Activated CD8-positive, alpha-beta T cell treated with anti-CD3 and anti-CD28 coated beads, Interleukin-2, amount 10 ng/mL, durations not matched to agents 7 days and 5 days (primary cell): Measurements from ENCODE around the gene KCNMB1. TPM values are rescaled to one million over a fixed set of nuclear protein-coding genes. Genes with fewer than 3 reads are reported as not detected.

Source experiments
- ATAC-seq: fragments of 150-1000 bp; cut with Tn5 transposase; one replicate; pipeline ENCODE4 v1.10.0; 2021; ENCODE audit warnings: moderate library complexity
- CTCF ChIA-PET: fragments of 350-600 bp; sonication (Branson Sonifier 250); formaldehyde crosslinking; loops from one replicate; lab custom pipeline; 2021; ENCODE audit warnings: antibody characterized with exemption; lab: Charles Lee
- POLR2A ChIA-PET: fragments of 350-600 bp; sonication (Branson Sonifier 250); formaldehyde crosslinking; loops from one replicate; lab custom pipeline; 2021; ENCODE audit warnings: antibody characterized with exemption; lab: Charles Lee
- DNase-seq: peaks from one replicate; pipeline ENCODE4 v3.0.0-alpha.2; 2020
- H3K27ac Mint-ChIP-seq: one replicate; pipeline ENCODE4 v1.8.0; 2021; ENCODE audit warnings: mild to moderate bottlenecking, mixed read lengths
- H3K27me3 Mint-ChIP-seq: one replicate; pipeline ENCODE4 v1.8.0; 2021; ENCODE audit warnings: low read depth, mixed read lengths
- H3K36me3 Mint-ChIP-seq: one replicate; pipeline ENCODE4 v1.8.0; 2021; ENCODE audit warnings: low read depth, mixed read lengths
- H3K4me1 Mint-ChIP-seq: one replicate; pipeline ENCODE4 v1.8.0; 2021; ENCODE audit warnings: low read depth, mixed read lengths
- H3K4me3 Mint-ChIP-seq: one replicate; pipeline ENCODE4 v1.8.0; 2021; ENCODE audit warnings: mild to moderate bottlenecking, mixed read lengths
- H3K9me3 Mint-ChIP-seq: one replicate; pipeline ENCODE4 v1.8.0; 2022; ENCODE audit warnings: mixed read lengths; ENCODE audit not compliant: insufficient read depth
- total RNA-seq, 2 experiments: library from RNA; stranded (reverse); gene quantifications; one replicate each; pipeline ENCODE4 v1.2.3, GENCODE V29; 2021

Gene KCNMB1
- total RNA-seq, 2 experiments from 2014 or later = not detected

- no peak overlapping the region for H3K4me3 Mint-ChIP-seq
- ChIA-PET POLR2A (no interaction called here), CTCF (no interaction called here)
- no peaks in the 10 kb centered on the region for H3K4me1 Mint-ChIP-seq
- H3K9me3 Mint-ChIP-seq = no peaks in the 10 kb centered on the region
- H3K27ac Mint-ChIP-seq = no peak overlapping the region
- ATAC-seq = no peak
- no peaks in the 10 kb centered on the region for H3K36me3 Mint-ChIP-seq
- peaks cover 26% of the 10 kb centered on the region for H3K27me3 Mint-ChIP-seq
- no peak for DNase-seq
Observed at GRCh38 chr5:170355601-170356098, 33.5 kb downstream of the KCNMB1 start.

GRCh38 chr5:170353961-170354360, 35.2 kb downstream of the KCNMB1 start:
- Mint-ChIP-seq H3K36me3 (no peaks in the 10 kb centered on the region), H3K27me3 (peaks cover 36% of the 10 kb centered on the region), H3K27ac (no peak overlapping the region), H3K9me3 (no peaks in the 10 kb centered on the region), H3K4me1 (no peaks in the 10 kb centered on the region), H3K4me3 (no peak overlapping the region)
- DNase-seq (no peak), ATAC-seq (no peak)
- POLR2A ChIA-PET = no interaction called here
- CTCF ChIA-PET = no interaction called here

GRCh38 chr5:170353011-170353761, 36.0 kb downstream of the KCNMB1 start:
- no peak overlapping the region for H3K4me3 Mint-ChIP-seq
- no peak overlapping the region for H3K27ac Mint-ChIP-seq
- H3K9me3 Mint-ChIP-seq = no peaks in the 10 kb centered on the region
- ChIA-PET CTCF (no interaction called here), POLR2A (no interaction called here)
- DNase-seq (no peak), ATAC-seq (no peak)
- H3K27me3 Mint-ChIP-seq = peaks cover 44% of the 10 kb centered on the region
- no peaks in the 10 kb centered on the region for H3K4me1 Mint-ChIP-seq
- no peaks in the 10 kb centered on the region for H3K36me3 Mint-ChIP-seq

- Mint-ChIP-seq H3K4me3 (no peak overlapping the region), H3K36me3 (no peaks in the 10 kb centered on the region), H3K27me3 (peaks cover 47% of the 10 kb centered on the region), H3K27ac (no peak overlapping the region), H3K9me3 (no peaks in the 10 kb centered on the region), H3K4me1 (peaks cover 13% of the 10 kb centered on the region)
- POLR2A ChIA-PET = no interaction called here
- no peak for DNase-seq
- ATAC-seq = no peak
- CTCF ChIA-PET = interaction anchor here (0.6 to 3.8 kb wide), 10 partner anchors 9 to 528 kb away, joined by 3 to 29 read pairs (median 4); no protein-coding TSS in a partner anchor
Observed at GRCh38 chr5:170348137-170348633, 41.0 kb downstream of the KCNMB1 start.

DNA sequence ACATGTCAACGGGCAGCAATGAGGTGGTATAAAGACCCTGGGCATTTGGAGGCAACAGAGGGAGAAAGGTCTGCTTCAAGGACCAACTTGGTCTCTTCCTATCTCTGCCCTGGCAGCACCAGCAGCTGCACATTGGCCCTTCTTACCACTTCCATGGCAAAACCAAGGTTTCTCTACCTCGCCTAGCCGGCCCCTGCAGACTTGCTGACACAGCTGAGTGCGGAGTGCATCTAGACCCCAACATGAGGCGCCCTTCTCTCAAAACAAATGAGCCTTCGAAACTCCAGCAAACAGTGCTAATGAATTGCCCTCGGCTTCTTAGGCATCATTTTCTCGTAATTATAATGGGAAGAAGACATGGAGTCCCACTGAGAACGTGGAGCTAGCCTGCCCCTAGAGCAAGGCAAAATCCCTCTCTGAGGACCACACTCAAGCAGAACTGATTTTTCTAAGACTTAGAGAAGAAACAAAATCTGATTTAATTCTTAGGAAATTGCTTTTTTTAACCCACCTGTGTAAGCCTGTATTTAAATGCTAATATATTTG, 42.1 kb downstream of the KCNMB1 start:
- Mint-ChIP-seq H3K9me3 (no peaks in the 10 kb centered on the region), H3K4me3 (no peak overlapping the region), H3K27me3 (peaks cover 42% of the 10 kb centered on the region), H3K27ac (no peak overlapping the region), H3K4me1 (peaks cover 13% of the 10 kb centered on the region), H3K36me3 (no peaks in the 10 kb centered on the region)
- ChIA-PET POLR2A (no interaction called here), CTCF (interaction anchor here (1.0 to 3.8 kb wide), 4 partner anchors 8 to 122 kb away, joined by 3 to 29 read pairs (median 14); no protein-coding TSS in a partner anchor)
- DNase-seq (no peak), ATAC-seq (no peak)

DNA sequence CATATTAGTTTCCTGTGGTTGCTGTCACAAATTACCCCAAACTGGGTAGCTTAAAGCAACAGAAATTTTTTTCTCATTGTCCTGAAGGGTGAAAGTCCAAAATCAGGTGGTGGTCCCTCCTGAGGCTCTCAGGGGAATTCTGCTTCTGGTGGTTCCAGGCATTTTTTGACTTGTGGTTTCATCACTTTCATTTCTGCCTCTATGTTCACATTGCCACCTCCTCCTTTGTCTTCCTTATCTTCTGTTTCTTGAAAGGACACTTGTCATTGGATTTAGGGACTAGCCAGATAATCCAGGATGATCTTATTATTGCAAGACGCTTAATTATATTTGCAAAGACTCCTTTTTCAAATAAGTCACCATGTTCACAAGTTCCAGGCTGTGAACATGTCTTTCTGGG, 43.2 kb downstream of the KCNMB1 start:
- no peak overlapping the region for H3K27ac Mint-ChIP-seq
- POLR2A ChIA-PET = interaction anchor here (0.7 to 1.4 kb wide), 3 partner anchors 48 to 63 kb away, joined by 3 to 4 read pairs (median 3); partner anchors contain the start of gene LCP2

GRCh38 chr5:170343177-170343576, 46.0 kb downstream of the KCNMB1 start:
- Mint-ChIP-seq H3K4me3 (no peak overlapping the region), H3K36me3 (no peaks in the 10 kb centered on the region), H3K4me1 (peaks cover 26% of the 10 kb centered on the region), H3K27ac (no peak overlapping the region), H3K27me3 (peaks cover 14% of the 10 kb centered on the region), H3K9me3 (no peaks in the 10 kb centered on the region)
- CTCF ChIA-PET = interaction anchor here (0.8 kb wide), 1 partner anchor 84 kb away, joined by 3 read pairs; no protein-coding TSS in a partner anchor
- POLR2A ChIA-PET = interaction anchor here (1.0 kb wide), 1 partner anchor 64 kb away, joined by 3 read pairs; no protein-coding TSS in a partner anchor
- ATAC-seq = no peak
- DNase-seq = no peak

More for the DNA sequence above, 43.2 kb downstream of the KCNMB1 start:
- DNase-seq (no peak), ATAC-seq (no peak)
- Mint-ChIP-seq H3K36me3 (no peaks in the 10 kb centered on the region), H3K9me3 (no peaks in the 10 kb centered on the region), H3K27me3 (peaks cover 35% of the 10 kb centered on the region), H3K4me1 (peaks cover 13% of the 10 kb centered on the region), H3K4me3 (no peak overlapping the region)
- CTCF ChIA-PET = interaction anchor here (1.1 to 1.5 kb wide), 2 partner anchors 75 to 78 kb away, joined by 3 to 5 read pairs; no protein-coding TSS in a partner anchor

DNA sequence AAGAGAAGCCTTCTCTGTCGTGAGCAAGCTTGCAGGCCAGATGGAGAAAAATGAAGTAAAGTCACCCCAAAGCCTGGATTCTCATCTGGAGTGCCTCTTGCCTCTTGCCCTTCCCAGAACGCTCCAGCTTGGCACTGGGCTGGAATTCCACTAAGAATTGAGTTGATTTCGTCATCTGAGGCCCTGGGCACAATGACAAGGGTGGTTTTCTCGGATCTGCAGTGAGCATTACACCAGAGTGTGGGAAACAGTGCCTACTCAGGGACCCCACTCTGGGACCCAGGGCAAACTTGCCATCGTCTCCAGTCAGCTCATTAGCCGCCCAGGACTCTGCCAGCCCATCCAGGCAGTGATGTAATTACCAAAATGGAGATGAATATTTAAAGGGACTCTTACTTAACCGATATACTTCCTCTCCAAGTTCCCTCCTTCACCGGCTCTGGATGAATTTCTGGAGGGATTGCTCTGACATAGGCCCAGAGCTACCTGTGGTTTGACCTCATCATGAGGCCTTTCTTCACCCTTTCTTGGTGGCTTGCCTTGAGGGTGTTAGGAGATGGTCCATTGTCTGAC, 46.9 kb downstream of the KCNMB1 start:
- ATAC-seq (no peak), DNase-seq (no peak)
- H3K27me3 Mint-ChIP-seq = peaks cover 7% of the 10 kb centered on the region
- no peaks in the 10 kb centered on the region for H3K36me3 Mint-ChIP-seq
- POLR2A ChIA-PET = interaction anchor here (0.9 to 1.0 kb wide), 2 partner anchors 63 to 68 kb away, joined by 3 read pairs; no protein-coding TSS in a partner anchor
- no peaks in the 10 kb centered on the region for H3K9me3 Mint-ChIP-seq
- CTCF ChIA-PET = interaction anchor here (0.8 to 6.8 kb wide), 4 partner anchors 75 to 119 kb away, joined by 3 to 134 read pairs (median 67); no protein-coding TSS in a partner anchor
- H3K27ac Mint-ChIP-seq = no peak overlapping the region
- H3K4me3 Mint-ChIP-seq = no peak overlapping the region
- peaks cover 35% of the 10 kb centered on the region for H3K4me1 Mint-ChIP-seq

- CTCF ChIA-PET = interaction anchor here (1.7 to 6.8 kb wide), 5 partner anchors 46 to 118 kb away, joined by 4 to 188 read pairs (median 130); partner anchors contain the start of gene LCP2
- Mint-ChIP-seq H3K27ac (no peak overlapping the region), H3K4me1 (peaks cover 42% of the 10 kb centered on the region), H3K27me3 (peaks cover 7% of the 10 kb centered on the region), H3K36me3 (no peaks in the 10 kb centered on the region), H3K4me3 (no peak overlapping the region), H3K9me3 (no peaks in the 10 kb centered on the region)
- DNase-seq (no peak), ATAC-seq (no peak)
- POLR2A ChIA-PET = interaction anchor here (0.6 to 1.2 kb wide), 2 partner anchors 54 to 59 kb away, joined by 3 to 5 read pairs; no protein-coding TSS in a partner anchor
Observed at GRCh38 chr5:170341545-170341944, 47.6 kb downstream of the KCNMB1 start.

DNA sequence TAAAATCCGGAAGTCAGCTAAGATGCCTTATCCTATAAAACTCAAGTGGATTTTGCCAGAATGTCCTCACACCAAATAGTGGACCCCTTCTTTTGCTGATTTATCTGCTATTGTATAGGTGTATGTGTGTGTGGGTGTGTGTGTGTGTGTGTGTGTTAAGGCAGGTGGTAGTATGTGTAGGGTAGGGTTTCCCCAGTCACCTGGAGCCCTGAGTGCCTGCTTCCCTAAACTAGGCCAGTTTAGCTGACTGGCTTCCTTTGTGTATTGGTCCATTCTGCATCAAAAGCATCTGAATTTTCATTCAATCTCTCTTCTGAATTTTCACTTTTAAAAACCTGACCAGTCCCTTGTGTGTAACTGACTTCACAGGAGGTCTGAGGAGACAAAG, 49.4 kb downstream of the KCNMB1 start:
- Mint-ChIP-seq H3K4me1 (peaks cover 41% of the 10 kb centered on the region), H3K9me3 (no peaks in the 10 kb centered on the region), H3K27ac (no peak overlapping the region), H3K27me3 (peaks cover 3% of the 10 kb centered on the region), H3K36me3 (no peaks in the 10 kb centered on the region), H3K4me3 (no peak overlapping the region)
- ChIA-PET POLR2A (interaction anchor here (1.1 to 4.8 kb wide), 4 partner anchors 45 to 114 kb away, joined by 3 to 61 read pairs (median 8); partner anchors contain the start of gene LCP2), CTCF (interaction anchor here (0.9 to 6.8 kb wide), 26 partner anchors 9 to 123 kb away, joined by 3 to 188 read pairs (median 12); partner anchors contain the start of genes C5orf58 and LCP2)
- ATAC-seq (no peak), DNase-seq (no peak)
